Fibroblast of lung (primary cell): ENCODE results near the gene CACNA1E.

Experiments used
- CTCF ChIP-seq, 2 donors: IDR thresholded peaks in 1 of 2; conservative IDR thresholded peaks in 1 of 2; 1 replicate in 1 of 2; 2 replicates in 1 of 2; pipeline ENCODE4 v1.5.1; 2011 to 2012; ENCODE audit warnings: low read length in 2 of 2, control low read depth in 1 of 2, inconsistent platforms in 1 of 2, low read depth in 1 of 2, mild to moderate bottlenecking in 1 of 2
- EZH2 ChIP-seq: IDR thresholded peaks from 2 replicates; pipeline ENCODE4 v1.5.1; 2012; ENCODE audit warnings: low read length, control low read depth, mild to moderate bottlenecking; ENCODE audit errors: missing control alignments

DNA sequence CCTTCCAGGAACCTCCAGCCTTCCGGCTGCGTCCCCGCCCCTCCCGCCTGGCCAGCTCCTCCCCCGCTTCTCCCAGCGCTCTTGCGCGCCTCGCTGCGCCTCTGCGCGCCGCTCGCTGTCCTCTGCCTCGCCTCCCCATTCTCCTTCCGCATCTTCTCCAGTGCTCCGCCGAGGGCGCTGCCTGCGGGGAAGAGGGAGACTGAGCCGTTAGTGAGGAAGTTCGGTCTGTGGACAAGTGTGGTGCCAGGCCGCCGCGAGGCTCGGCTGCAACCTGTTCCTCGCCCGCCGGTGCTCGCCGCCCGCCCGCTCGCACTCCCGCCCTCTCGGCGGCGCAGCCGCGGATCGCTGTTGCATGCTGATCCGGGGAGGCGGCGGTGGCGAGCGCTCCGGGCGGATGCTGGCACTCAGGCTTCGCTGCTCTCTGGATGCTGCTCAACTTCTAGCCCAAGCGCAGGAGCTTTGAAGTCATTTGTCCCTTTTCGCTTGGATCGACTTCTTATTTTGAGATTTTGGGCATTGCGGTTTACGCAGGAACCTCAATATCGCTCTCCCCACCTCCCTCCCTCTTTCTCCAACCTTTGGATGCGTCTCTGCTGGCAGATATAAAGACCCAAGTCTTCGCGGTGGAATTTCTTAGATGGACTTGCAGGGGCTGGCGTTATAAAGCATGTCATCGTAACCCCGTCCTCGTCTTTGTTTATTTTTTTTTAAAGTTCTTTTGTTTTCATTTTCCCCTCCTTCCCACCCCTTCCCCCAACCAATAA is 614 bp upstream of the CACNA1E start:
- no peak for TF ChIP-seq CTCF (conservative IDR thresholded peaks at IDR 0.05 in 1 of 2, IDR thresholded peaks at IDR 0.05 in 1 of 2; ENCODE audit: low read depth in 1 of 2, low read length in 2 of 2)
- TF ChIP-seq EZH2: no peak
